ENCODE results near the gene SGMS1. TPM values are rescaled to one million over a fixed set of nuclear protein-coding genes. Genes with fewer than 3 reads are reported as not detected.
"Not testable (repeated sequence)": the region's sequence is repeated elsewhere in the genome, so short reads cannot be mapped to it uniquely, and the experiment has no call there.

SGMS1 gene
- total RNA-seq, 4 donors from 2014 or later, result 64.3 to 132 (median 87.0) TPM

- H3K4me1 ChIP-seq, result peaks cover 19 to 58% (median 42%) of the 10 kb centered on the region in 4 donors
- DNase-seq (ENCODE audit: extremely low spot score), result peak; percentile 80
- H3K36me3 ChIP-seq, result no peaks in the 10 kb centered on the region
- H3K27ac ChIP-seq (replicated peaks in 1 of 4), result no peak overlapping the region
- H3K9me3 ChIP-seq, result no peaks in the 10 kb centered on the region
- H3K27me3 ChIP-seq, result no peaks in the 10 kb centered on the region
- WGBS, result 65% methylated on average over 7 of the region's 7 CpGs
- TF ChIP-seq EP300 (IDR thresholded peaks at IDR 0.05) (no peak), POLR2AphosphoS5 (IDR thresholded peaks at IDR 0.05) (peak; percentile 12 to 22)
- intact Hi-C loops (cut with DNase I), result no loop called here
- no peak overlapping the region for H3K4me3 ChIP-seq
Observed at GRCh38 chr10:50538555-50539398, 85.0 kb downstream of the SGMS1 start.

GRCh38 chr10:50536617-50537240 is 87.0 kb downstream of the SGMS1 start:
- intact Hi-C loops (cut with DNase I), result no loop called here
- Histone ChIP-seq H3K27me3 (no peaks in the 10 kb centered on the region), H3K27ac (replicated peaks in 1 of 4) (no peak overlapping the region), H3K4me3 (no peak overlapping the region), H3K4me1 (peaks cover 19 to 49% (median 34%) of the 10 kb centered on the region in 4 donors), H3K9me3 (no peaks in the 10 kb centered on the region), H3K36me3 (no peaks in the 10 kb centered on the region)
- no peak for TF ChIP-seq POLR2AphosphoS5 (IDR thresholded peaks at IDR 0.05)
- TF ChIP-seq POLR2A (IDR thresholded peaks at IDR 0.05; ENCODE audit: low read depth), result no peak
- TF ChIP-seq EP300 (IDR thresholded peaks at IDR 0.05), result no peak
- no peak for TF ChIP-seq CTCF (IDR thresholded peaks at IDR 0.05)
- peak; percentile 19 for DNase-seq (ENCODE audit: extremely low spot score)

GRCh38 chr10:50534748-50535376 is 88.9 kb downstream of the SGMS1 start:
- TF ChIP-seq POLR2AphosphoS5 (IDR thresholded peaks at IDR 0.05), result peak; percentile 60 to 65
- DNase-seq (ENCODE audit: extremely low spot score); H3K9me3 ChIP-seq; H3K4me3 ChIP-seq; H3K36me3 ChIP-seq; H3K27me3 ChIP-seq; intact Hi-C loops (cut with DNase I): not testable (repeated sequence)
- peak overlapping the region; percentile 23 to 51 (median 33) for H3K27ac ChIP-seq (replicated peaks in 1 of 4)
- H3K4me1 ChIP-seq, result peaks cover 12 to 44% (median 27%) of the 10 kb centered on the region in 4 donors
- 37% methylated on average over 5 of the region's 5 CpGs for WGBS

- Histone ChIP-seq H3K4me1 (peaks cover under 1 to 34% (median 16%) of the 10 kb centered on the region in 4 donors), H3K4me3 (no peak overlapping the region), H3K27ac (replicated peaks in 1 of 4) (peak overlapping the region in 1 of 4 donors; percentile 51), H3K9me3 (no peaks in the 10 kb centered on the region), H3K36me3 (no peaks in the 10 kb centered on the region), H3K27me3 (no peaks in the 10 kb centered on the region)
- TF ChIP-seq POLR2A (IDR thresholded peaks at IDR 0.05; ENCODE audit: low read depth) (no peak), POLR2AphosphoS5 (IDR thresholded peaks at IDR 0.05) (no peak), CTCF (IDR thresholded peaks at IDR 0.05) (no peak), EP300 (IDR thresholded peaks at IDR 0.05) (no peak)
- WGBS, result 76% methylated on average over 1 of the region's 1 CpG
- DNase-seq (ENCODE audit: extremely low spot score), result no peak
- intact Hi-C loops (cut with DNase I), result no loop called here
Observed at GRCh38 chr10:50533296-50533695, 90.5 kb downstream of the SGMS1 start.

- H3K36me3 ChIP-seq, result no peaks in the 10 kb centered on the region
- H3K4me1 ChIP-seq, result peaks cover 2 to 35% (median 16%) of the 10 kb centered on the region in 4 donors
- no peaks in the 10 kb centered on the region for H3K27me3 ChIP-seq
- no peaks in the 10 kb centered on the region for H3K9me3 ChIP-seq
- intact Hi-C loops (cut with DNase I), result no loop called here
- peak; percentile 89 for DNase-seq (ENCODE audit: extremely low spot score)
- TF ChIP-seq POLR2AphosphoS5 (IDR thresholded peaks at IDR 0.05), result no peak
- TF ChIP-seq POLR2A (IDR thresholded peaks at IDR 0.05; ENCODE audit: low read depth), result no peak
- no peak for TF ChIP-seq EP300 (IDR thresholded peaks at IDR 0.05)
- TF ChIP-seq CTCF (IDR thresholded peaks at IDR 0.05), result no peak
- H3K4me3 ChIP-seq, result no peak overlapping the region
- WGBS, result 87% methylated on average over 5 of the region's 5 CpGs
- H3K27ac ChIP-seq (replicated peaks in 1 of 4), result no peak overlapping the region
Observed at GRCh38 chr10:50531388-50532077, 92.2 kb downstream of the SGMS1 start.
